Neural cell (in vitro differentiated cells): Measurements from ENCODE around the gene CEP85L. TPM values are rescaled to one million over a fixed set of nuclear protein-coding genes. Genes with fewer than 3 reads are reported as not detected.

Source experiments
- H2AFZ ChIP-seq: fragments of 200-600, 300-800 bp; sonication (generic), shearing (Covaris generic); 2 replicates; pipeline ENCODE4 v1.6.0; 2014; ENCODE audit warnings: low read depth, mild to moderate bottlenecking, antibody characterized with exemption, low read length, moderate library complexity
- H3F3A ChIP-seq: fragments of 200-600 bp; shearing (Covaris generic); 2 replicates; pipeline ENCODE4 v1.6.1; 2016; ENCODE audit warnings: mild to moderate bottlenecking, moderate library complexity, mixed read lengths, antibody characterized with exemption, low read length; ENCODE audit not compliant: insufficient read depth, poor library complexity, severe bottlenecking
- H3K27ac ChIP-seq: fragments of 200-600, 300-800 bp; sonication (generic), shearing (Covaris generic); 2 replicates; pipeline ENCODE4 v1.5.1; 2014; ENCODE audit warnings: mild to moderate bottlenecking, low read length, moderate library complexity
- H3K27me3 ChIP-seq: fragments of 300-800, 200-600 bp; sonication (generic), shearing (Covaris generic); 2 replicates; pipeline ENCODE4 v1.6.0; 2014; ENCODE audit warnings: mild to moderate bottlenecking, low read depth, low read length, moderate library complexity; ENCODE audit not compliant: insufficient read depth
- H3K36me3 ChIP-seq: fragments of 300-800, 200-600 bp; sonication (generic), shearing (Covaris generic); 2 replicates; pipeline ENCODE4 v1.5.1; 2014; ENCODE audit warnings: mild to moderate bottlenecking, antibody characterized with exemption, low read length, moderate library complexity; ENCODE audit not compliant: insufficient read depth
- H3K4me2 ChIP-seq: fragments of 300-800, 200-600 bp; sonication (generic), shearing (Covaris generic); 2 replicates; pipeline ENCODE4 v1.6.0; 2014; ENCODE audit warnings: mild to moderate bottlenecking, low read length
- H3K4me3 ChIP-seq: fragments of 300-800, 200-600 bp; sonication (generic), shearing (Covaris generic); 2 replicates; pipeline ENCODE4 v1.5.1; 2014; ENCODE audit warnings: mild to moderate bottlenecking, low read length, moderate library complexity
- H3K79me2 ChIP-seq: fragments of 200-600 bp; shearing (Covaris generic); replicated peaks from 2 replicates; pipeline ENCODE4 v1.6.0; 2014; ENCODE audit warnings: mild to moderate bottlenecking, low read length, moderate library complexity; ENCODE audit not compliant: insufficient read depth
- H3K9ac ChIP-seq: fragments of 300-800, 200-600 bp; sonication (generic), shearing (Covaris generic); 2 replicates; pipeline ENCODE4 v1.6.1; 2016; ENCODE audit warnings: mild to moderate bottlenecking, low read length, mixed read lengths
- H3K9me2 ChIP-seq: fragments of 200-600 bp; shearing (Covaris generic); 2 replicates; pipeline ENCODE4 v1.6.1; 2016; ENCODE audit warnings: mild to moderate bottlenecking, low read length, mixed read lengths; ENCODE audit not compliant: insufficient read depth
- H3K9me3 ChIP-seq: fragments of 200-600, 300-800 bp; sonication (generic), shearing (Covaris generic); 2 replicates; pipeline ENCODE4 v1.6.1; 2016; ENCODE audit warnings: mild to moderate bottlenecking, mixed run types, low read length, moderate library complexity, mixed read lengths
- H4K20me1 ChIP-seq: fragments of 200-600 bp; shearing (Covaris generic); 2 replicates; pipeline ENCODE4 v1.6.1; 2016; ENCODE audit warnings: mild to moderate bottlenecking, mixed run types; ENCODE audit not compliant: insufficient read depth
- CTCF ChIP-seq: fragments of 450-650 bp; IDR thresholded peaks from 2 replicates; pipeline ENCODE4 v1.5.1; 2014; ENCODE audit warnings: antibody characterized with exemption, mild to moderate bottlenecking, moderate library complexity; ENCODE audit not compliant: poor library complexity, severe bottlenecking
- EP300 ChIP-seq: fragments of 450-650 bp; conservative IDR thresholded peaks from 2 replicates; pipeline ENCODE4 v1.6.1; 2014; ENCODE audit warnings: antibody characterized with exemption, mild to moderate bottlenecking, moderate library complexity; ENCODE audit not compliant: poor library complexity, severe bottlenecking
- EZH2 ChIP-seq: fragments of 200-600, 300-800 bp; shearing (Covaris generic), sonication (generic); IDR thresholded peaks from 2 replicates; pipeline ENCODE4 v1.6.1; 2014; ENCODE audit warnings: antibody characterized with exemption, low read length, borderline replicate concordance, mild to moderate bottlenecking; ENCODE audit not compliant: insufficient read depth, poor library complexity, severe bottlenecking
- MXI1 ChIP-seq: fragments of 450-650 bp; conservative IDR thresholded peaks from 2 replicates; pipeline ENCODE4 v1.6.1; 2014; ENCODE audit warnings: antibody characterized with exemption, mild to moderate bottlenecking; ENCODE audit not compliant: poor library complexity, severe bottlenecking
- POLR2AphosphoS5 ChIP-seq: IDR thresholded peaks from 2 replicates; pipeline ENCODE4 v1.6.1; 2012
- RAD21 ChIP-seq: fragments of 450-650 bp; conservative IDR thresholded peaks from 2 replicates; pipeline ENCODE4 v1.6.1; 2014; ENCODE audit warnings: antibody characterized with exemption, mild to moderate bottlenecking, moderate library complexity
- REST ChIP-seq: IDR thresholded peaks from 2 replicates; pipeline ENCODE4 v1.6.1; 2012; ENCODE audit warnings: borderline replicate concordance
- SMC3 ChIP-seq: fragments of 450-650 bp; conservative IDR thresholded peaks from 2 replicates; pipeline ENCODE4 v1.6.1; 2014; ENCODE audit warnings: antibody characterized with exemption, mild to moderate bottlenecking, moderate library complexity; ENCODE audit not compliant: poor library complexity
- TAF1 ChIP-seq: IDR thresholded peaks from 2 replicates; pipeline ENCODE4 v1.6.1; 2012; ENCODE audit warnings: low read depth
- polyA plus RNA-seq: library from polyadenylated mRNA; depleted of rRNA; stranded (reverse); fragments of >200 nt; gene quantifications from 2 replicates; pipeline ENCODE4 v1.2.3, GENCODE V29; 2014

CEP85L gene
- polyA plus RNA-seq, 1 donor from 2014 or later, result 17.0 TPM

- H3K27ac ChIP-seq, result no peak overlapping the region
- no peak overlapping the region for H3K4me3 ChIP-seq
- no peaks in the 10 kb centered on the region for H4K20me1 ChIP-seq
- H3F3A ChIP-seq, result no peaks in the 10 kb centered on the region
- H3K9ac ChIP-seq, result no peak overlapping the region
- no peak overlapping the region for H2AFZ ChIP-seq
- no peaks in the 10 kb centered on the region for H3K27me3 ChIP-seq
- TF ChIP-seq REST (no peak), MXI1 (no peak)
- H3K9me3 ChIP-seq, result no peaks in the 10 kb centered on the region
- H3K79me2 ChIP-seq, result peaks cover 36% of the 10 kb centered on the region
- no peak overlapping the region for H3K4me2 ChIP-seq
- H3K9me2 ChIP-seq, result no peaks in the 10 kb centered on the region
- H3K36me3 ChIP-seq, result no peaks in the 10 kb centered on the region
Observed at GRCh38 chr6:118546164-118546879, 105.1 kb downstream of the CEP85L start.

- Histone ChIP-seq H3K79me2 (peaks cover 26% of the 10 kb centered on the region), H2AFZ (no peak overlapping the region), H3K9ac (no peak overlapping the region), H3F3A (no peaks in the 10 kb centered on the region), H3K4me2 (no peak overlapping the region), H3K9me2 (no peaks in the 10 kb centered on the region), H3K36me3 (no peaks in the 10 kb centered on the region), H4K20me1 (no peaks in the 10 kb centered on the region), H3K9me3 (no peaks in the 10 kb centered on the region), H3K27ac (no peak overlapping the region), H3K27me3 (no peaks in the 10 kb centered on the region), H3K4me3 (no peak overlapping the region)
- no peak for TF ChIP-seq EP300
- TF ChIP-seq EZH2, result no peak
Observed at GRCh38 chr6:118544105-118544504, 107.3 kb downstream of the CEP85L start.

GRCh38 chr6:118542184-118542952, 109.0 kb downstream of the CEP85L start:
- H3K36me3 ChIP-seq, result no peaks in the 10 kb centered on the region
- no peak overlapping the region for H3K9ac ChIP-seq
- TF ChIP-seq CTCF (no peak), MXI1 (no peak), POLR2AphosphoS5 (no peak), RAD21 (no peak), REST (no peak), EP300 (no peak), SMC3 (no peak), EZH2 (no peak), TAF1 (no peak)
- H3K9me2 ChIP-seq, result no peaks in the 10 kb centered on the region
- no peaks in the 10 kb centered on the region for H3F3A ChIP-seq
- no peaks in the 10 kb centered on the region for H3K9me3 ChIP-seq
- no peak overlapping the region for H2AFZ ChIP-seq
- H3K27ac ChIP-seq, result no peak overlapping the region
- H3K79me2 ChIP-seq, result peaks cover 19% of the 10 kb centered on the region
- H4K20me1 ChIP-seq, result no peaks in the 10 kb centered on the region
- no peak overlapping the region for H3K4me2 ChIP-seq
- H3K4me3 ChIP-seq, result no peak overlapping the region
- H3K27me3 ChIP-seq, result no peaks in the 10 kb centered on the region
